Stomach (tissue), 9 donors: ENCODE data around the gene OCA2. TPM values are rescaled to one million over a fixed set of nuclear protein-coding genes. Genes with fewer than 3 reads are reported as not detected.

Source experiments
- DNase-seq, 2 donors: peaks; one replicate each; pipeline versions ENCODE4 v3.0.0 to v3.0.0-alpha.2; 2013 to 2019
- H3K27ac ChIP-seq, 5 donors: fragments of 200-600 bp in 4 of 5; sonication (generic) in 4 of 5; one replicate each; pipeline ENCODE4 v1.5.1; 2013 to 2019; ENCODE audit warnings: mild to moderate bottlenecking in 1 of 5, moderate library complexity in 1 of 5
- H3K27me3 ChIP-seq, 3 donors: fragments of 200-600 bp; sonication (generic); one replicate each; pipeline ENCODE4 v1.5.1; 2017 to 2019; ENCODE audit warnings: mixed run types in 1 of 3
- H3K36me3 ChIP-seq, 4 donors: fragments of 200-600 bp; sonication (generic); 1 replicate in 3 of 4; 2 replicates in 1 of 4; pipeline ENCODE4 v1.5.1; 2016 to 2019
- H3K4me1 ChIP-seq, 4 donors: fragments of 200-600 bp; sonication (generic); one replicate each; pipeline ENCODE4 v1.5.1; 2016 to 2019
- H3K4me3 ChIP-seq, 4 donors: fragments of 200-600 bp; sonication (generic) in 3 of 4; one replicate each; pipeline ENCODE4 v1.5.1; 2016 to 2019; ENCODE audit warnings: mild to moderate bottlenecking in 1 of 4
- H3K9me3 ChIP-seq, 4 donors: fragments of 200-600 bp; sonication (generic); one replicate each; pipeline ENCODE4 v1.5.1; 2016 to 2019
- CTCF ChIP-seq, 7 experiments: fragments of 450-650 bp in 4 of 7; fragments of 200-600 bp in 3 of 7; sonication (generic) in 3 of 7; IDR thresholded peaks; one replicate each; pipeline ENCODE4 v1.5.1; 2016 to 2019; ENCODE audit warnings: antibody characterized with exemption in 7 of 7, control low read depth in 2 of 7, mild to moderate bottlenecking in 1 of 7
- EP300 ChIP-seq: sonication (generic); formaldehyde crosslinking; IDR thresholded peaks from one replicate; pipeline ENCODE4 v1.6.1; 2017; ENCODE audit warnings: antibody characterized with exemption
- POLR2A ChIP-seq, 4 donors: fragments of 450-650 bp; IDR thresholded peaks; one replicate each; pipeline ENCODE4 v1.6.1; 2016; ENCODE audit warnings: antibody characterized with exemption in 4 of 4, control low read depth in 2 of 4, mild to moderate bottlenecking in 1 of 4, moderate library complexity in 1 of 4
- POLR2AphosphoS5 ChIP-seq, 3 donors: sonication (generic); formaldehyde crosslinking; IDR thresholded peaks; one replicate each; pipeline ENCODE4 v1.6.1; 2016; ENCODE audit warnings: antibody characterized with exemption in 3 of 3
- WGBS, 5 donors: extraction: QIAGEN DNeasy Blood & Tissue Kit in 3 of 5; methylation state at CpG; one replicate each; pipeline versions ENCODE4 v1.1.5 to v1.1.7; 2013 to 2018; 5-methylcytosine and 5-hydroxymethylcytosine counted together
- intact Hi-C: fragments of 100-400 bp; cut with DNase I; formaldehyde crosslinking; loops from one replicate; pipeline ENCODE4 v1.15.1; 2023; ENCODE audit warnings: low total_unique reads
- polyA plus RNA-seq, 3 donors: library from polyadenylated mRNA; stranded (reverse); fragments of 200-250 nt; gene quantifications; one replicate each; pipeline ENCODE4 v1.2.3, GENCODE V29; 2013
- total RNA-seq, 5 donors: library from RNA; depleted of rRNA; stranded (reverse); fragments of >200 nt; gene quantifications; one replicate each; pipeline versions ENCODE4 v1.1.0 to v1.2.3, GENCODE V29; 2014 to 2016
- donor health status: healthy with polysubstance abuse.
- donor health status: Bipolar disorder and iron deficiency.
- donor health status: healthy.

The OCA2 gene
- total and polyA plus RNA-seq, 8 donors, result 0.12 to 0.89 (median 0.65) TPM; not detected in 4

GRCh38 chr15:27872355-27872754 is 226.8 kb downstream of the OCA2 start:
- TF ChIP-seq POLR2AphosphoS5 (IDR thresholded peaks at IDR 0.05) (no peak), POLR2A (IDR thresholded peaks at IDR 0.05) (no peak), EP300 (no peak), CTCF (IDR thresholded peaks at IDR 0.05) (no peak)
- intact Hi-C loops, result no loop called here
- WGBS, 5 donors, result 77 to 84% (median 78%) methylated on average over 9 of the region's 9 CpGs

GRCh38 chr15:27871902-27872260 is 227.2 kb downstream of the OCA2 start:
- no peak for DNase-seq
- peaks cover 0 to 13% (median 3%) of the 10 kb centered on the region in 4 donors for H3K9me3 ChIP-seq
- H3K36me3 ChIP-seq, result no peaks in the 10 kb centered on the region
- intact Hi-C loops, result no loop called here
- WGBS, 5 donors, result 80 to 84% (median 82%) methylated on average over 5 of the region's 5 CpGs
- H3K27ac ChIP-seq, result no peak overlapping the region
- no peak overlapping the region for H3K4me3 ChIP-seq
- H3K27me3 ChIP-seq, result no peaks in the 10 kb centered on the region
- TF ChIP-seq POLR2AphosphoS5 (IDR thresholded peaks at IDR 0.05) (no peak), EP300 (no peak), CTCF (IDR thresholded peaks at IDR 0.05) (no peak), POLR2A (IDR thresholded peaks at IDR 0.05) (no peak)
- no peaks in the 10 kb centered on the region for H3K4me1 ChIP-seq

More at GRCh38 chr15:27872355-27872754, 226.8 kb downstream of the OCA2 start:
- H3K4me3 ChIP-seq, result no peak overlapping the region
- no peaks in the 10 kb centered on the region for H3K27me3 ChIP-seq
- H3K9me3 ChIP-seq, result peaks cover 0 to 13% (median 3%) of the 10 kb centered on the region in 4 donors
- no peaks in the 10 kb centered on the region for H3K36me3 ChIP-seq
- no peak for DNase-seq
- no peaks in the 10 kb centered on the region for H3K4me1 ChIP-seq
- H3K27ac ChIP-seq, result no peak overlapping the region

GRCh38 chr15:27871078-27871901 is 227.8 kb downstream of the OCA2 start:
- Histone ChIP-seq H3K9me3 (peaks cover 0 to 13% (median 3%) of the 10 kb centered on the region in 4 donors), H3K4me3 (no peak overlapping the region)
- TF ChIP-seq EP300 (no peak), CTCF (IDR thresholded peaks at IDR 0.05) (no peak), POLR2A (IDR thresholded peaks at IDR 0.05) (no peak), POLR2AphosphoS5 (IDR thresholded peaks at IDR 0.05) (no peak)

GRCh38 chr15:27870320-27870719 is 228.8 kb downstream of the OCA2 start:
- WGBS, 5 donors, result 68 to 85% (median 83%) methylated on average over 6 of the region's 6 CpGs
- peaks cover 0 to 13% (median 3%) of the 10 kb centered on the region in 4 donors for H3K9me3 ChIP-seq
- intact Hi-C loops, result no loop called here

More at GRCh38 chr15:27871078-27871901, 227.8 kb downstream of the OCA2 start:
- WGBS, 5 donors, result 83 to 92% (median 83%) methylated on average over 12 to 16 of the region's 16 CpGs
- intact Hi-C loops, result no loop called here
- no peaks in the 10 kb centered on the region for H3K27me3 ChIP-seq
- no peaks in the 10 kb centered on the region for H3K4me1 ChIP-seq
- no peak for DNase-seq
- H3K36me3 ChIP-seq, result no peaks in the 10 kb centered on the region
- no peak overlapping the region for H3K27ac ChIP-seq

More at GRCh38 chr15:27870320-27870719, 228.8 kb downstream of the OCA2 start:
- H3K36me3 ChIP-seq, result no peaks in the 10 kb centered on the region
- no peaks in the 10 kb centered on the region for H3K4me1 ChIP-seq
- no peaks in the 10 kb centered on the region for H3K27me3 ChIP-seq
- no peak overlapping the region for H3K27ac ChIP-seq
- no peak for TF ChIP-seq CTCF (IDR thresholded peaks at IDR 0.05)
- no peak for TF ChIP-seq POLR2AphosphoS5 (IDR thresholded peaks at IDR 0.05)
- no peak for TF ChIP-seq POLR2A (IDR thresholded peaks at IDR 0.05)
- TF ChIP-seq EP300, result no peak
- no peak for DNase-seq
- H3K4me3 ChIP-seq, result no peak overlapping the region
